GM19193 (cell line): Measurements from ENCODE around the gene CPAMD8.

ENCODE experiments used
- POLR2A ChIP-seq: IDR thresholded peaks from 4 replicates; pipeline ENCODE4 v1.6.1; 2011; ENCODE audit not compliant: insufficient read depth, insufficient read length; ENCODE audit errors: extremely low read depth

Gene CPAMD8

GRCh38 chr19:17026706-17027534 is at the start of gene CPAMD8:
Gene CPAMD8, minus strand, starts transcription at chr19:17026810. Its CDS starts 168 bp downstream, at chr19:17026642.
- TF ChIP-seq POLR2A = no peak

- no peak for TF ChIP-seq POLR2A
These were observed 49.4 kb upstream of the CPAMD8 start for GRCh38 chr19:17075864-17076542.

GRCh38 chr19:17075035-17075863 is 48.6 kb upstream of the CPAMD8 start, which contains the start of the genes HAUS8 and MYO9B:
Gene HAUS8, minus strand, starts transcription at chr19:17075452. Its CDS starts 30 bp downstream, at chr19:17075422.
Gene MYO9B, plus strand, starts transcription at chr19:17075777. Its CDS starts 25,941 bp downstream, at chr19:17101718.
- TF ChIP-seq POLR2A = peak; percentile 80

- TF ChIP-seq POLR2A = no peak
These were observed 48.0 kb upstream of the CPAMD8 start for GRCh38 chr19:17074634-17075034.

- TF ChIP-seq POLR2A = no peak
These were observed 47.4 kb upstream of the CPAMD8 start for GRCh38 chr19:17073869-17074633.

GRCh38 chr19:17070912-17071311 is 44.3 kb upstream of the CPAMD8 start:
- TF ChIP-seq POLR2A = no peak

- no peak for TF ChIP-seq POLR2A
These were observed 43.8 kb upstream of the CPAMD8 start for GRCh38 chr19:17070421-17070820.

- no peak for TF ChIP-seq POLR2A
These were observed 42.6 kb upstream of the CPAMD8 start for GRCh38 chr19:17069193-17069592.

- TF ChIP-seq POLR2A = no peak
These were observed 36.8 kb upstream of the CPAMD8 start for GRCh38 chr19:17063428-17063827.

- no peak for TF ChIP-seq POLR2A
These were observed 35.1 kb upstream of the CPAMD8 start for GRCh38 chr19:17061691-17062090.

- TF ChIP-seq POLR2A = no peak
These were observed 34.6 kb upstream of the CPAMD8 start for GRCh38 chr19:17061205-17061604.

- no peak for TF ChIP-seq POLR2A
These were observed 34.2 kb upstream of the CPAMD8 start for GRCh38 chr19:17060802-17061201.

- TF ChIP-seq POLR2A = no peak
These were observed 31.6 kb upstream of the CPAMD8 start for GRCh38 chr19:17058236-17058635.

GRCh38 chr19:17055636-17056035 is 29.0 kb upstream of the CPAMD8 start:
- TF ChIP-seq POLR2A = no peak
